Cerebellar cortex (tissue), 1 donor: ENCODE results near the gene RAP2A.

ENCODE experiments used
- DNase-seq: peaks from one replicate; pipeline ENCODE4 v3.0.0-alpha.2; 2015; ENCODE audit warnings: low spot score

The RAP2A gene

GRCh38 chr13:97448503-97449251 is 14.7 kb downstream of the RAP2A start:
- DNase-seq, result no peak

DNA sequence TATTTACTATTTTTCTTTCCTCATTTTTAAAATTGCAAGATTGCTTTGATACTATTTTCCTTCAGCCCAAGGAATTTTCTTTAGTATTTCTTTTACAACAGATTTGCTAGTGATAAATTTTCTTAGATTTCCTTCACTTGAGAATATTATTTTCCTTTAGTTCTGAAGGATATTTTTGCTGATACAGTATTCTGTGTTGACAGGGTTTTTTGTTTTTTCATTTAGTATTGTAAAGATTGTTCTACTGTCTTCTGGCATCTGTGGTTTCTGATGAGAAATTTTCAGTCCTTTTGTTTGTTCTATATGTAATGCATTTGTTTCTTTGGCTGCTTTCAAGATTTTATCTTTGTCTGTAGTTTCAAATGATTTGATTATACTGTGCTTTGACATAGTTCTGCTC is 20.7 kb downstream of the RAP2A start:
- no peak for DNase-seq

GRCh38 chr13:97456047-97456446 is 22.1 kb downstream of the RAP2A start:
- no peak for DNase-seq

DNA sequence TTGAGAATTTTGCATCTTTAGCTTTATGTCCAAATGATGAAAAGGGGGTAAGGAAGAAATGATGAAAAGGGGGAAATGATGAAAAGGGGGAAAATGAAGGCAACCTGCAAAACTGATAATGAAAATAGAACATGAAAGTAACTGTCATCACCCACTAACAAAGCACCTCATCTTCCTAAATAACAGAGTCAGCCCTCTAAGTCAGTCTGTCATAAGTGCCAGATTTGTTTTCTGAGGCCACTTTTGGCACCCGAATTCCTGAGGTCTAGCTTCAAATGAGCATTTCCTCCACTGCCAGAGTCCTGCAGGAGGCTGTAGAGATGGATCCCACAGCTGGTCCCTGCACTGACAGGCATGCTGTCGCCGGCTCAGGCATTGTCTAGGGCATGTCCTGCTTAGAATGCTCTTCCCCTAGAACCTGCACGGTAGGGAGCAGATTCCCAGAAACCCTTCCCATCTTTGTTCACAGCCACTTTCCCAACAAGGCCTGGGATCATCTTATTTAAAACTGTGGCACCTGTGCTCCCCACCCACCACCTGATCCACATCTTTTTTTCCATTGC is 25.3 kb downstream of the RAP2A start:
- no peak for DNase-seq

DNA sequence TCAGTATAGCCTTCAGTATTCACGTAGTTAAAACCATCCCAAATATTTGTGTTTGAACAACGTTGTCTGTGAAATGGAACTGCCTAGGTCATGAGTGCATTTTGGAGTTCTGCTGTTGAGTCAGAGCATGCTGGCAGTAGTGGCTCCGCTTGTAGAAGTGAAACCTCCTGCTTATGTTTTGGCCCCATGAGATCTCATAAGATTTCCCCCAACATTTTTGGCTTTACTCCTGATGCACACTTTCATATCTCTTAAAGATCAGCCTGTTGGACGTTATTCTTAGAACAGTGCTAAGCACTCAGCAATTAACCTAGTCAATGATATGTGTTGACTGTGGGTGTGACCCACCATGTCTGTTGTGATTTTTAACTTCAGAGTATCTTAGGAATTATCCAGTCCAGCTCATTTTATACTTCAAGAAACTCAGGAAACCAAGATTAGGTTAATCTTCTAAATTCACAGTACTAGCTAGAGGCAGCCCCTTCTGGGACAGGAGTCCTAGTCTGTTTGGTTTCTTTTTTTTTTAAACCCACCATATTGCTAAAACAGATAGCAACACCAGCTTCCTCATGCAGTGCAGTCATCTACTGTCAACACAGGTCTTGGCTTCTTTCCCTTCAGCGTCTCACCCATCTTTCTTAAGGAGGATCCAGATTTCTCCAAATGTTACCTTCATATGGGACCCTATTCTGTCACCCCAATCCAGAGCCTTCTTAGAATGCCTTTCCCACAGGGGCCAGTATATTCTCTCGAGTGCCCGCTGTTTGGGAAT is 26.2 kb downstream of the RAP2A start:
- no peak for DNase-seq

DNA sequence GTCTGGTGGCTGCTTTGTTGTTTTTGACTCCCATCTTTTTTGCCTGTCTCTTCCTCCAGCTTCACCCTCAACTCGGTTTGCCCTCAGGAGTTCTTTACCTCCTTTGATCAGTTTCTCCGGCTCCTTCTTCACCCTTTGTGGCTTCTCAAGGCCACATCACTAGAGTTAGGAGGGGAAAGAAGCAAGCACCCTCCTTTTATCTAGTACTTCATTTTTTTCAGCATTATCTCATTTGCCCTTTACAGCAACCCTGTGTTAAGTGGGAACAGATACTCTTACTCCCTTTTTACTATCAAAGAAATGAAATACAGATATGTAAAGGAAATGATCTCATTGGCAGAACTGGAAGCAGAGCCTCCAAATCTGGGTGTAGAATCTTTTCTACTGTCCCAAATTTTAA is 26.9 kb downstream of the RAP2A start:
- DNase-seq, result no peak

DNA sequence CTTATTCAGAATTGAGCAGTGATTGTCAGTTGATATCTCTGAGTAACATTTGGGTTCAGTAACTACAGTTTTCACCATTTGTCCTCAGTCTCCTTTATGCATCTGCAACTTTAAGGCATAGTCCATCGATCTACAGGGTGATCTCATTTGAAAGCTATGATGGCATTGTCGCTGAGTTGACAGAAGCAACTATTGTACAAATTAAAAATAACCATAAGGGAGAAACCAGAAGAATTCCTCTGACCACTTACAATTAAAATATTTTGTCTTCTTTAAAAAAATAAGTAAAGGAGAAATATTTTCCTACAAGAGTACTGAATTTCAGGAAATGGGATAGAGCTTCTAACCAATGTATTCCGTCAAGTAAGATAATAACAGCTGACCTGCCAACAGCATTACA is 30.6 kb downstream of the RAP2A start:
- no peak for DNase-seq

- no peak for DNase-seq
These were observed 32.8 kb downstream of the RAP2A start for GRCh38 chr13:97466722-97467121.

DNA sequence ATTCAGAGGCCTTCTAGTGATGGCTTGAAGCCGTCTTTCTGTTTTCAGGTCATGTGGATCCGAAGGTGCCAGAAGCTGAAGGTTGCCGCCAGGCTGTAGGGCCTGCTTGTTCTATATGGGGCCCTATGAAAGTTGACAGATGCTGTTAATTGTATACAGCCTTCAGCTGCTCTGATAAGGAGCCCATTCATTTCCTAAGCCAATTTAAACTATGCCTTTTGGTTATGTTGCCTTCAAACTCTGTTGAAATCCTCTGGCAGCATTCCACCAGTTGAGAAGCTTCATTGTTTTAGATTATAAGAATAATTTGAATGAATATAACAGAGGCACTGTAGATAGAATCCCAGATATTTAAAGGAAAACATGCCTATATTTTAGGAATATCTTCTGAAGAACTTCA is 34.4 kb downstream of the RAP2A start:
- no peak for DNase-seq

DNA sequence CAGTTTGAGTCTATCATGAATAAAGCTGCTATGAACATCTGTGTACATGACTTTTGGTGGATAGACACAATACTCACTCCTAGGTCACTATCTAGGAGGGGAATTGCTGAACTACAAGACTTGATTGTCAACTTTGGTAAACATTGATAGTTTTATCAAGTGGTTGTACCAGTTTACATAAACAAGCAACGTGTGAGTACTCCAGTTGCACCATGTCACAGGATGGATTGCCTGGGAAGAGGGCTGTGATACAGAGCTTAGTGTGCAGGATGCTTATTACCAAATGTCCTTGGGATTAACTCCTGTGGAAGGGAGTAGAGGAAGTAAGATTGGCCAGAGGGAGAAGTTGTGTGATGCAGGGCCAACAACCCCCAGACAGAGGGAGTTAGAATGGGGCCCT is 37.7 kb downstream of the RAP2A start:
- no peak for DNase-seq

DNA sequence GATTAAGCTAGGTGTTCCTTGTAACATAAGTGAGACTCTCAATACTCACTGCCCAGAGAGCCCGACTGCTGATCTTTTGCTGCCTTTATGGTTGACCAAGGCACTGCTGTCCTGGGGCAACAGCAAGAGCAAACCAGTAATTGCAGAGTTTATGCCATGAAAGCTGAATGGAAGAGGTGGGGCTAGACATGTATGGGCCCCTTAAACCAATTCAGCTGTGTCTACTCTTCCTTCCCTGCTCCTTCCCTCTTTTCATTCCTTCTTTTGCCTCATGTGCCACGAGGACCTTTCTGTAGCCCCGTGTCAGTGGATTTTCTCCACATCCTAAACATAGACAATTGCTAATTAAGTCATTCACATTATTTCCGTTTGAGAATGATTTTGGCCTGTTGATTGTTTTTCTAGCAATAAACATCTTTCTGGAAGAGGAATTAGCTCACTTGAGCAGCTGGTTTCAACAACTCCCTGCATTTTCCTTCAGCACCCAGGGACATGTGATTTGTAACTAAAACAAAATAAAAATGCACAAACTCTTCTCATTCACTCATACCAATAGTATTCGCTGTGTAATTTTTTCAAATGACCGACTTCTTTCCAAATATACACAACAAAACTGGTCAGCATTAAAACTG is 40.5 kb downstream of the RAP2A start:
- DNase-seq, result no peak

DNA sequence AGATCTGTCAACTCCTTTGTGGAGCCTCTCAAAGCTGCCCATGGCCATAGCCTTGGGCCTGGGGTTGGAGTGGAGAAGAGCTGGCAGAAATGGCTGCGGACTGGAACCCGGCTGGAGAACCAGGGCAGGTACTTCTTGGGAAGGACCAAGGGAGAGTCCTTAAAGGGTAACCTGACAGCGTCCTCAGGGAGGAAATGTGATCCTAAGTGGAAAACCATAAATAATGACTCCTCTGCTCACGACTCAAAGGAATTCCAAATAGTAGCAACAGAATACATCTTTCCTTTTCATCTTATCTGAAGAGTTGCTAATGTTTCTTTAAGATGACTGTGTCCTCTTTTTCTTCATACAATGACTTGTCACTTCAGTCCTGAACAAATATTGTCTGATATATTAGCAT is 41.0 kb downstream of the RAP2A start:
- DNase-seq, result no peak

- no peak for DNase-seq
These were observed 43.9 kb downstream of the RAP2A start for GRCh38 chr13:97477844-97478243.

GRCh38 chr13:97478247-97478646 is 44.3 kb downstream of the RAP2A start:
- DNase-seq, result no peak

- DNase-seq, result no peak
These were observed 49.5 kb downstream of the RAP2A start for GRCh38 chr13:97483465-97483864.

DNA sequence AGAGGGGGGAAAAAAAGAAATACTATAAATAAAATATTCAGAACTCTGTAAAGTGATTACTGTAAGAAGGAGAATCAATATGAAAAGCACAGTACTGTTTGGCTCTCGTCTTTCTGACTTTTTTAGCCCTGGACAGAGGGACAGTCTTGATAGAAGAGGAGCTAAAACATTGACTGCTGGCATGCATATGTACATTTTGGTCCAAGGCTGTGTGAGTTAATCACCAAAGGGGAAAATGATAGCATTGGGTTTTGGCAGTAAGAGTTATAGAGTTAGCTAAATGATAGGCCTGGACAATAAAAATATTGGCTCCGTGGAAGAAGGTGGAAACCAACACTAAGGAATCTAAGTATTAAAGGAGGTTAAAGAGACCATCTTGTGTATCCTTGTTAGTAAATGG is 50.3 kb downstream of the RAP2A start:
- DNase-seq, result no peak

DNA sequence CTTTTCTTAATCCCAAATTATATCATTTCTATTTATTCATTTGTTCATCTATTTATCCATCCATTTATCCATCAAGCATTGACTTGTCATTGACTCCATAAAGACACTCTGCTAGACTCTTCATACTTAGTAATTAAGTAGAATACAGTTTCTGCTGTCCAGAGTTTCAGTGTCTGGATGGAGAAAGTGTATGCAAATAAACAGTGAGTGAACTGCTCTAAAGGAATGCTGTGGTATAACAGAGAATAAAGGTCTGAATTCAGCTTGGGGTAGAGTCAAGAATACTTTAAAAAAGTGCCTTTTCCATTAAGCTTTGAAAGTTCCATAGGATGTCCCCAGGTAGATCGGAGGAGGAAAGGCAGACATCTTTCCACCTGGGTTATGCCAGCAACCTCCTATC is 51.4 kb downstream of the RAP2A start:
- DNase-seq, result no peak

DNA sequence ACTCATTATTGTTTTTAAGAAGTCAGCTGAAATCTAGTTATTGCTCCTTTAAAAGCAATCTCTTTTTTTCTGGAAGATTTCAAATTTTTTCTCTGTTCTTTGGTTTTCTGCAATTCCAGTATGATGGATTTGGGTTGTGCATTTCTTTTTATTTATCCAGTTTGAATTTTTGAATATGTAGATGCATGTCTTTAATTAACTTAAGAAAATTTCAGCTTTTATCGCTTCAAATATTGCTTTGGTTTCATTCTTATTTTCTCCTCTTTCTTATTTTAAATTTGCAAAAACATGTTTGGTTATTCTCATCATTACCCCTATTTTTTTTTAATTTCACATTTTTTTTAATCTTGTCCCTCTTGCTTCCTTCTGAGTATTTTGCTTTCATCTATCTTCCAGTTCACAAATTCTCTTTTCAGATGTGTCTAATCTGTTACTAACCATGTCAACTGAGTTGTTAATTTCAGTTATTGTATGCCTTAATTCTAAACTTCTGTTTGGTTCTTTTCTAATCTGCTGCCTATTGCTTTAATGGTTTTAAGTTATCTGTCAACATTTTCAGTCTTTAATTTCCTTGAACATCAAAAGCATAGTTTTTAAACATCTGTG is 56.8 kb downstream of the RAP2A start:
- no peak for DNase-seq

- DNase-seq, result no peak
These were observed 57.5 kb downstream of the RAP2A start for GRCh38 chr13:97491452-97491851.

DNA sequence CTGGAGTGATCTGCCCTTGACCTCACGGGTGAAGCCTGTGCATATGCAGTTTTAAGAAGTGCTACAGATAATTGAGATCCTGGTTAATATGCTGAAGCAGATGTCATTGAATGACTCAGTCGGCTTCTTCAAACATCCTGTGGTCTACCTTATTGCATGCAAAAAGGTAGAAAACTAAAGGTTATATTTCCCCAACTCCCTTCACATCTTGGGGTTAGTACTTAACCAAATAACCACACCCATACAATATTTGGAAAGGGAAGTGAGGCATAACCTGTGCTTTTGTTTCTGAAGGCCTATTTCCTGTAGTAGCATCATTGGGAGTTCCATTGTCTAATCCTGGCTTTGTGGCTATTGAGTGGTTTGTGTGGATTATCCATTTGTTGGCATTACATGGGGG is 58.3 kb downstream of the RAP2A start:
- no peak for DNase-seq

GRCh38 chr13:97492684-97493371 is 58.9 kb downstream of the RAP2A start:
- DNase-seq, result no peak

GRCh38 chr13:97493456-97493855 is 59.5 kb downstream of the RAP2A start:
- no peak for DNase-seq
